ENCODE results near the gene ACTMAP.
A peak's percentile ranks its signal among the peaks of the same experiment; 100 is the strongest.

ACTMAP gene

DNA sequence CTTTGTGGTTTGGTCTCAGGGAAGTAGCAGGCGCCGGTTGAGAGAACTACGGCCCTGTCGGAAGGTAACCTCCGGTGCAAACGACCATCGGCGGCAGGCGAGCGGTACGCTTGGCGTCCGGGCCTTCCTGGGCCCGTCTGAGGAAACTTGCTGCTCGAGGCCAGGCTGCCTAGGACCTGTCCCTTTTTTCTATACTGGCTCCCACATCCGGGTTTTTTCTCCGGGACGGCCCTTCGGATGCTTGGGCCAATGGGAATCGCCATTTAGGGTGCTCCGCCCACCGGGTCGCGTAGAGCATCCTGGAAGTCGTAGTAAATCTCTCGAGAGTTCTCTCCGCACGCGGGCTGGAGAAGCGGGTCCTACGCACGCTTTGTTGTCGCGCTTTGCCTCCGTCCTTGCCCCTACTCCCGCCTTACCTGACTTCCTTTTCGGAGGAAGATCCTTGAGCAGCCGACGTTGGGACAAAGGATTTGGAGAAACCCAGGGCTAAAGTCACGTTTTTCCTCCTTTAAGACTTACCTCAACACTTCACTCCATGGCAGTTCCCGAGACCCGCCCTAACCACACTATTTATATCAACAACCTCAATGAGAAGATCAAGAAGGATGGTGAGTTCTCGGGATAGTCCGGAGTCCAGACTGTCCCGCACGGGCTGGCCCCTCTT lies 729 bp upstream of the ACTMAP start, which contains the start of gene SNRPA (continued):
- TF ChIP-seq, protein P1, sequence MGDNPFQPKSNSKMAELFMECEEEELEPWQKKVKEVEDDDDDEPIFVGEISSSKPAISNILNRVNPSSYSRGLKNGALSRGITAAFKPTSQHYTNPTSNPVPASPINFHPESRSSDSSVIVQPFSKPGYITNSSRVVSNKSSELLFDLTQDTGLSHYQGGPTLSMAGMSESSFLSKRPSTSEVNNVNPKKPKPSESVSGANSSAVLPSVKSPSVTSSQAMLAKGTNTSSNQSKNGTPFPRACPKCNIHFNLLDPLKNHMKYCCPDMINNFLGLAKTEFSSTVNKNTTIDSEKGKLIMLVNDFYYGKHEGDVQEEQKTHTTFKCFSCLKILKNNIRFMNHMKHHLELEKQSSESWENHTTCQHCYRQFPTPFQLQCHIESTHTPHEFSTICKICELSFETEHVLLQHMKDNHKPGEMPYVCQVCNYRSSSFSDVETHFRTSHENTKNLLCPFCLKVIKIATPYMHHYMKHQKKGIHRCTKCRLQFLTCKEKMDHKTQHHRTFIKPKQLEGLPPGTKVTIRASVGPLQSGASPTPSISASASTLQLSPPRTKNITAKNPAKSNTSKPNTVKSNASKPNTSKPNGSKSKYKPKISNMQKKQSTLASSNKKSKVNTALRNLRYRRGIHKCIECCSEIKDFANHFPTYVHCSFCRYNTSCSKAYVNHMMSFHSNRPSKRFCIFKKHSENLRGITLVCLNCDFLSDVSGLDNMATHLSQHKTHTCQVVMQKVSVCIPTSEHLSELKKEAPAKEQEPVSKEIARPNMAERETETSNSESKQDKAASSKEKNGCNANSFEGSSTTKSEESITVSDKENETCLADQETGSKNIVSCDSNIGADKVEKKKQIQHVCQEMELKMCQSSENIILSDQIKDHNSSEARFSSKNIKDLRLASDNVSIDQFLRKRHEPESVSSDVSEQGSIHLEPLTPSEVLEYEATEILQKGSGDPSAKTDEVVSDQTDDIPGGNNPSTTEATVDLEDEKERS (tag by site-specific recombination; IDR thresholded peaks at IDR 0.05), result no peak
- no peak for TF ChIP-seq GLIS2 (tag by site-specific recombination; IDR thresholded peaks at IDR 0.05)
- peak; percentile 82 for TF ChIP-seq EGR2 (tag by site-specific recombination; IDR thresholded peaks at IDR 0.05; ENCODE audit: low read depth)
- no peak for TF ChIP-seq ZNF701 (tag by site-specific recombination; IDR thresholded peaks at IDR 0.05)
- no peak for TF ChIP-seq ZNF423 (tag by site-specific recombination; IDR thresholded peaks at IDR 0.05)
- no peak for TF ChIP-seq ZNF670 (tag by site-specific recombination; IDR thresholded peaks at IDR 0.05; ENCODE audit: low read depth)
- no peak for TF ChIP-seq ZNF174 (tag by site-specific recombination; IDR thresholded peaks at IDR 0.05)
- TF ChIP-seq ZNF626 (tag by site-specific recombination; IDR thresholded peaks at IDR 0.05), result no peak
- TF ChIP-seq ZNF600 (tag by site-specific recombination; IDR thresholded peaks at IDR 0.05), result no peak; the same call in 1 of the 2 replicates
- no peak for TF ChIP-seq ZNF214 (tag by site-specific recombination; IDR thresholded peaks at IDR 0.05; ENCODE audit: borderline replicate concordance)
- no peak for TF ChIP-seq ZNF621 (tag by site-specific recombination; IDR thresholded peaks at IDR 0.05)
- TF ChIP-seq ZNF776 (tag by site-specific recombination; IDR thresholded peaks at IDR 0.05; ENCODE audit: borderline replicate concordance), result no peak
- peak; percentile 67 for TF ChIP-seq IKZF3 (tag by site-specific recombination; IDR thresholded peaks at IDR 0.05)
- TF ChIP-seq, protein P2, sequence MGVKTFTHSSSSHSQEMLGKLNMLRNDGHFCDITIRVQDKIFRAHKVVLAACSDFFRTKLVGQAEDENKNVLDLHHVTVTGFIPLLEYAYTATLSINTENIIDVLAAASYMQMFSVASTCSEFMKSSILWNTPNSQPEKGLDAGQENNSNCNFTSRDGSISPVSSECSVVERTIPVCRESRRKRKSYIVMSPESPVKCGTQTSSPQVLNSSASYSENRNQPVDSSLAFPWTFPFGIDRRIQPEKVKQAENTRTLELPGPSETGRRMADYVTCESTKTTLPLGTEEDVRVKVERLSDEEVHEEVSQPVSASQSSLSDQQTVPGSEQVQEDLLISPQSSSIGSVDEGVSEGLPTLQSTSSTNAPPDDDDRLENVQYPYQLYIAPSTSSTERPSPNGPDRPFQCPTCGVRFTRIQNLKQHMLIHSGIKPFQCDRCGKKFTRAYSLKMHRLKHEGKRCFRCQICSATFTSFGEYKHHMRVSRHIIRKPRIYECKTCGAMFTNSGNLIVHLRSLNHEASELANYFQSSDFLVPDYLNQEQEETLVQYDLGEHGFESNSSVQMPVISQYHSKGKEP (tag by site-specific recombination; IDR thresholded peaks at IDR 0.05), result no peak
- no peak for TF ChIP-seq FEZF1 (tag by site-specific recombination; IDR thresholded peaks at IDR 0.05)
- TF ChIP-seq, protein P3, sequence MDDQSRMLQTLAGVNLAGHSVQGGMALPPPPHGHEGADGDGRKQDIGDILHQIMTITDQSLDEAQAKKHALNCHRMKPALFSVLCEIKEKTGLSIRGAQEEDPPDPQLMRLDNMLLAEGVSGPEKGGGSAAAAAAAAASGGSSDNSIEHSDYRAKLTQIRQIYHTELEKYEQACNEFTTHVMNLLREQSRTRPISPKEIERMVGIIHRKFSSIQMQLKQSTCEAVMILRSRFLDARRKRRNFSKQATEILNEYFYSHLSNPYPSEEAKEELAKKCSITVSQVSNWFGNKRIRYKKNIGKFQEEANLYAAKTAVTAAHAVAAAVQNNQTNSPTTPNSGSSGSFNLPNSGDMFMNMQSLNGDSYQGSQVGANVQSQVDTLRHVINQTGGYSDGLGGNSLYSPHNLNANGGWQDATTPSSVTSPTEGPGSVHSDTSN (CRISPR knock-in tag; IDR thresholded peaks at IDR 0.05), result no peak
- peak; percentile 95 for TF ChIP-seq ZNF660 (tag by site-specific recombination; IDR thresholded peaks at IDR 0.05)
- TF ChIP-seq, protein P4, sequence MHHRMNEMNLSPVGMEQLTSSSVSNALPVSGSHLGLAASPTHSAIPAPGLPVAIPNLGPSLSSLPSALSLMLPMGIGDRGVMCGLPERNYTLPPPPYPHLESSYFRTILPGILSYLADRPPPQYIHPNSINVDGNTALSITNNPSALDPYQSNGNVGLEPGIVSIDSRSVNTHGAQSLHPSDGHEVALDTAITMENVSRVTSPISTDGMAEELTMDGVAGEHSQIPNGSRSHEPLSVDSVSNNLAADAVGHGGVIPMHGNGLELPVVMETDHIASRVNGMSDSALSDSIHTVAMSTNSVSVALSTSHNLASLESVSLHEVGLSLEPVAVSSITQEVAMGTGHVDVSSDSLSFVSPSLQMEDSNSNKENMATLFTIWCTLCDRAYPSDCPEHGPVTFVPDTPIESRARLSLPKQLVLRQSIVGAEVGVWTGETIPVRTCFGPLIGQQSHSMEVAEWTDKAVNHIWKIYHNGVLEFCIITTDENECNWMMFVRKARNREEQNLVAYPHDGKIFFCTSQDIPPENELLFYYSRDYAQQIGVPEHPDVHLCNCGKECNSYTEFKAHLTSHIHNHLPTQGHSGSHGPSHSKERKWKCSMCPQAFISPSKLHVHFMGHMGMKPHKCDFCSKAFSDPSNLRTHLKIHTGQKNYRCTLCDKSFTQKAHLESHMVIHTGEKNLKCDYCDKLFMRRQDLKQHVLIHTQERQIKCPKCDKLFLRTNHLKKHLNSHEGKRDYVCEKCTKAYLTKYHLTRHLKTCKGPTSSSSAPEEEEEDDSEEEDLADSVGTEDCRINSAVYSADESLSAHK (tag by site-specific recombination; IDR thresholded peaks at IDR 0.05), result no peak; the same call in 1 of the 2 replicates
- TF ChIP-seq, protein P5, sequence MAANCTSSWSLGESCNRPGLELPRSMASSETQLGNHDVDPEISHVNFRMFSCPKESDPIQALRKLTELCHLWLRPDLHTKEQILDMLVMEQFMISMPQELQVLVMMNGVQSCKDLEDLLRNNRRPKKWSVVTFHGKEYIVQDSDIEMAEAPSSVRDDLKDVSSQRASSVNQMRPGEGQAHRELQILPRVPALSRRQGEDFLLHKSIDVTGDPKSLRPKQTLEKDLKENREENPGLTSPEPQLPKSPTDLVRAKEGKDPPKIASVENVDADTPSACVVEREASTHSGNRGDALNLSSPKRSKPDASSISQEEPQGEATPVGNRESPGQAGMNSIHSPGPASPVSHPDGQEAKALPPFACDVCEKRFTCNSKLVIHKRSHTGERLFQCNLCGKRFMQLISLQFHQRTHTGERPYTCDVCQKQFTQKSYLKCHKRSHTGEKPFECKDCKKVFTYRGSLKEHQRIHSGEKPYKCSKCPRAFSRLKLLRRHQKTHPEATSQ (tag by site-specific recombination; IDR thresholded peaks at IDR 0.05), result no peak; the same call in 1 of the 2 replicates
- TF ChIP-seq, protein P6, sequence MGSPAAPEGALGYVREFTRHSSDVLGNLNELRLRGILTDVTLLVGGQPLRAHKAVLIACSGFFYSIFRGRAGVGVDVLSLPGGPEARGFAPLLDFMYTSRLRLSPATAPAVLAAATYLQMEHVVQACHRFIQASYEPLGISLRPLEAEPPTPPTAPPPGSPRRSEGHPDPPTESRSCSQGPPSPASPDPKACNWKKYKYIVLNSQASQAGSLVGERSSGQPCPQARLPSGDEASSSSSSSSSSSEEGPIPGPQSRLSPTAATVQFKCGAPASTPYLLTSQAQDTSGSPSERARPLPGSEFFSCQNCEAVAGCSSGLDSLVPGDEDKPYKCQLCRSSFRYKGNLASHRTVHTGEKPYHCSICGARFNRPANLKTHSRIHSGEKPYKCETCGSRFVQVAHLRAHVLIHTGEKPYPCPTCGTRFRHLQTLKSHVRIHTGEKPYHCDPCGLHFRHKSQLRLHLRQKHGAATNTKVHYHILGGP (tag by site-specific recombination; IDR thresholded peaks at IDR 0.05), result no peak
- no peak; the same call in 1 of the 2 replicates for TF ChIP-seq YY1 (tag by site-specific recombination; IDR thresholded peaks at IDR 0.05)
- TF ChIP-seq, protein P7, sequence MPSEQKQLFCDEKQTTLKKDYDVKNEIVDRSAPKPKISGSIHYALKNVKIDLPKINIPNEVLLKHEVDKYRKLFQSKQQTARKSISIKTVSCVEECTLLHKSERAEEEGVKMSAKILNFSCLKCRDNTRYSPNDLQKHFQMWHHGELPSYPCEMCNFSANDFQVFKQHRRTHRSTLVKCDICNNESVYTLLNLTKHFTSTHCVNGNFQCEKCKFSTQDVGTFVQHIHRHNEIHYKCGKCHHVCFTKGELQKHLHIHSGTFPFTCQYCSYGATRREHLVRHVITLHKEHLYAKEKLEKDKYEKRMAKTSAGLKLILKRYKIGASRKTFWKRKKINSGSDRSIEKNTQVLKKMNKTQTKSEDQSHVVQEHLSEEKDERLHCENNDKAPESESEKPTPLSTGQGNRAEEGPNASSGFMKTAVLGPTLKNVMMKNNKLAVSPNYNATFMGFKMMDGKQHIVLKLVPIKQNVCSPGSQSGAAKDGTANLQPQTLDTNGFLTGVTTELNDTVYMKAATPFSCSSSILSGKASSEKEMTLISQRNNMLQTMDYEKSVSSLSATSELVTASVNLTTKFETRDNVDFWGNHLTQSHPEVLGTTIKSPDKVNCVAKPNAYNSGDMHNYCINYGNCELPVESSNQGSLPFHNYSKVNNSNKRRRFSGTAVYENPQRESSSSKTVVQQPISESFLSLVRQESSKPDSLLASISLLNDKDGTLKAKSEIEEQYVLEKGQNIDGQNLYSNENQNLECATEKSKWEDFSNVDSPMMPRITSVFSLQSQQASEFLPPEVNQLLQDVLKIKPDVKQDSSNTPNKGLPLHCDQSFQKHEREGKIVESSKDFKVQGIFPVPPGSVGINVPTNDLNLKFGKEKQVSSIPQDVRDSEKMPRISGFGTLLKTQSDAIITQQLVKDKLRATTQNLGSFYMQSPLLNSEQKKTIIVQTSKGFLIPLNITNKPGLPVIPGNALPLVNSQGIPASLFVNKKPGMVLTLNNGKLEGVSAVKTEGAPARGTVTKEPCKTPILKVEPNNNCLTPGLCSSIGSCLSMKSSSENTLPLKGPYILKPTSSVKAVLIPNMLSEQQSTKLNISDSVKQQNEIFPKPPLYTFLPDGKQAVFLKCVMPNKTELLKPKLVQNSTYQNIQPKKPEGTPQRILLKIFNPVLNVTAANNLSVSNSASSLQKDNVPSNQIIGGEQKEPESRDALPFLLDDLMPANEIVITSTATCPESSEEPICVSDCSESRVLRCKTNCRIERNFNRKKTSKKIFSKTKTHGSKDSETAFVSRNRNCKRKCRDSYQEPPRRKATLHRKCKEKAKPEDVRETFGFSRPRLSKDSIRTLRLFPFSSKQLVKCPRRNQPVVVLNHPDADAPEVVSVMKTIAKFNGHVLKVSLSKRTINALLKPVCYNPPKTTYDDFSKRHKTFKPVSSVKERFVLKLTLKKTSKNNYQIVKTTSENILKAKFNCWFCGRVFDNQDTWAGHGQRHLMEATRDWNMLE (tag by site-specific recombination; conservative IDR thresholded peaks at IDR 0.05; ENCODE audit: low read depth), result no peak
